ENCODE data around the gene CYSRT1.

Gene CYSRT1

GRCh38 chr9:137212520-137212919, 12.5 kb upstream of the CYSRT1 start:
- DNase-seq (ENCODE audit: low spot score), result no peak

GRCh38 chr9:137213160-137214060, 11.6 kb upstream of the CYSRT1 start:
- DNase-seq (ENCODE audit: low spot score), result no peak

- no peak for DNase-seq (ENCODE audit: low spot score)
Measured at GRCh38 chr9:137214620-137215019, 10.4 kb upstream of the CYSRT1 start.

- DNase-seq (ENCODE audit: low spot score), result no peak
Measured at GRCh38 chr9:137215196-137215986, 9.6 kb upstream of the CYSRT1 start.

GRCh38 chr9:137216188-137216965, 8.6 kb upstream of the CYSRT1 start:
- no peak for DNase-seq (ENCODE audit: low spot score)

- no peak for DNase-seq (ENCODE audit: low spot score)
Measured at GRCh38 chr9:137217276-137218211, 7.4 kb upstream of the CYSRT1 start.

GRCh38 chr9:137218212-137218753, 6.7 kb upstream of the CYSRT1 start:
- no peak for DNase-seq (ENCODE audit: low spot score)

GRCh38 chr9:137218754-137219271, 6.2 kb upstream of the CYSRT1 start:
- no peak for DNase-seq (ENCODE audit: low spot score)

GRCh38 chr9:137219757-137220316, 5.1 kb upstream of the CYSRT1 start:
- no peak for DNase-seq (ENCODE audit: low spot score)

- DNase-seq (ENCODE audit: low spot score), result no peak
Measured at GRCh38 chr9:137220317-137221094, 4.5 kb upstream of the CYSRT1 start.

GRCh38 chr9:137221095-137221505, 3.9 kb upstream of the CYSRT1 start:
- no peak for DNase-seq (ENCODE audit: low spot score)

- DNase-seq (ENCODE audit: low spot score), result no peak
Measured at GRCh38 chr9:137221506-137222111, 3.4 kb upstream of the CYSRT1 start.

GRCh38 chr9:137222190-137223077, 2.5 kb upstream of the CYSRT1 start, which contains the start of gene RNF208:
Gene RNF208 (minus strand): TSS chr9:137222240. CDS start chr9:137221212, 1,028 bp downstream.
- no peak for DNase-seq (ENCODE audit: low spot score)

GRCh38 chr9:137223078-137223970, 1.6 kb upstream of the CYSRT1 start:
- DNase-seq (ENCODE audit: low spot score), result peak; percentile 99

- DNase-seq (ENCODE audit: low spot score), result no peak
Measured at GRCh38 chr9:137225699-137226331, 841 bp downstream of the CYSRT1 start.

GRCh38 chr9:137226338-137227053, 1.5 kb downstream of the CYSRT1 start:
- no peak for DNase-seq (ENCODE audit: low spot score)
